ENCODE results near the gene MTERF4. TPM values are rescaled to one million over a fixed set of nuclear protein-coding genes. Genes with fewer than 3 reads are reported as not detected.

Gene MTERF4
- total and polyA plus RNA-seq, 2 of the 8 experiments (the other 6 are each of a cell fraction or from before 2014, with no cell fraction given) = 25.9 to 28.5 TPM

GRCh38 chr2:241108271-241109209 lies 6.5 kb upstream of the MTERF4 start:
- Histone ChIP-seq H3K18ac (ENCODE audit: extremely low read depth, low read length) (no peak overlapping the region), H2BK5ac (ENCODE audit: low read depth, low read length) (peak overlapping the region; percentile 8; the same call in 1 of the 2 replicates), H3K56ac (replicated peaks; ENCODE audit: insufficient read length, low read depth, low read length) (no peak overlapping the region), H3K23ac (ENCODE audit: insufficient read length) (no peak overlapping the region), H3K23me2 (ENCODE audit: low read depth, low read length) (no peaks in the 10 kb centered on the region; the same call in 1 of the 2 replicates), H3K36me3 (ENCODE audit: control insufficient read depth in 2 of 4, insufficient read depth in 4 of 4, low read length in 3 of 4) (peaks cover 0 to 20% (median 2%) of the 10 kb centered on the region in 4 experiments; a peak in 4 of 8 replicates), H3K4me1 (replicated peaks in 1 of 4; ENCODE audit: control insufficient read depth in 3 of 4, insufficient read depth in 4 of 4, low read length in 3 of 4) (no peaks in the 10 kb centered on the region), H3K4me2 (ENCODE audit: insufficient read depth in 1 of 2, low read depth in 2 of 2, low read length in 2 of 2) (no peak overlapping the region), H2BK120ac (replicated peaks; ENCODE audit: low read depth, low read length) (no peak overlapping the region), H4K91ac (replicated peaks; ENCODE audit: insufficient read length, low read length) (no peak overlapping the region), H2AK5ac (ENCODE audit: low read depth, low read length) (no peak overlapping the region), H3K9ac (replicated peaks in 1 of 4; ENCODE audit: extremely low read depth in 1 of 4, low read depth in 3 of 4, low read length in 3 of 4) (no peak overlapping the region), H2AFZ (ENCODE audit: low read length) (no peak overlapping the region), H3K27ac (ENCODE audit: low read depth, low read length) (no peak overlapping the region), H4K20me1 (replicated peaks in 1 of 2; ENCODE audit: control insufficient read depth in 1 of 2, insufficient read depth in 2 of 2, low read length in 2 of 2) (peaks cover 3 to 6% of the 10 kb centered on the region in 2 experiments), H3K4me3 (ENCODE audit: extremely low read depth in 1 of 4, insufficient read depth in 2 of 4, low read depth in 3 of 4, low read length in 4 of 4) (no peak overlapping the region), H3K27me3 (replicated peaks in 1 of 4; ENCODE audit: control insufficient read depth in 3 of 4, extremely low read depth in 1 of 4, insufficient read depth in 3 of 4, low read length in 3 of 4) (no peaks in the 10 kb centered on the region), H3K79me2 (ENCODE audit: control insufficient read depth in 1 of 2, insufficient read depth in 2 of 2, low read length in 2 of 2) (no peaks in the 10 kb centered on the region), H2BK20ac (ENCODE audit: low read length) (no peak overlapping the region), H3K4ac (replicated peaks; ENCODE audit: insufficient read length, low read depth, low read length) (no peak overlapping the region), H4K5ac (ENCODE audit: insufficient read length, low read depth, low read length) (no peak overlapping the region), H4K8ac (ENCODE audit: extremely low read depth, insufficient read depth, low read length) (no peak overlapping the region; the same call in 1 of the 2 replicates), H3K79me1 (ENCODE audit: low read depth, low read length) (no peaks in the 10 kb centered on the region; the same call in 1 of the 2 replicates), H3K14ac (ENCODE audit: insufficient read length) (no peak overlapping the region), H3K9me3 (ENCODE audit: insufficient read depth in 2 of 2, low read depth in 1 of 2, low read length in 1 of 2) (no peaks in the 10 kb centered on the region), H2BK15ac (ENCODE audit: low read length) (no peak overlapping the region), H2BK12ac (ENCODE audit: low read depth, low read length) (no peak overlapping the region)
- FAIRE-seq (no peak), DNase-seq (ENCODE audit: low read depth in 1 of 2, low spot score in 2 of 2) (no peak)
- 91% methylated on average over 29 of the region's 35 CpGs; no CpG with 5 or more reads in 1 of the 2 experiments for WGBS, 2 experiments (ENCODE audit: extremely low coverage in 1 of 2, insufficient coverage in 1 of 2, insufficient read length in 1 of 2, insufficient replicate concordance in 2 of 2, low coverage in 1 of 2, low lambda C conversion rate in 2 of 2, missing lambda C conversion rate in 1 of 2)
- CTCF ChIA-PET (ENCODE audit: partially characterized antibody) = interaction anchor here (1.1 kb wide), 1 partner anchor 9 kb away, joined by 4 read pairs; no protein-coding TSS in a partner anchor
- POLR2A ChIA-PET (ENCODE audit: partially characterized antibody) = interaction anchor here (0.5 kb wide), 1 partner anchor 167 kb away, joined by 3 read pairs; no protein-coding TSS in a partner anchor
- TF ChIP-seq TBP (IDR thresholded peaks at IDR 0.05; ENCODE audit: low read depth, low read length) = no peak

Data from H1 (cell line).